K562 (cell line): Measurements from ENCODE around the gene APBA2. TPM values are rescaled to one million over a fixed set of nuclear protein-coding genes. Genes with fewer than 3 reads are reported as not detected.

ENCODE experiments used
- BRD9 ChIP-seq: fragments of 450-650 bp; IDR thresholded peaks from 2 replicates; pipeline ENCODE4 v1.6.1; 2018; ENCODE audit warnings: low read depth; ENCODE audit not compliant: partially characterized antibody
- CBX2 ChIP-seq: fragments of 200-600 bp; sonication (generic); IDR thresholded peaks from one replicate; pipeline ENCODE4 v1.6.1; 2012; ENCODE audit warnings: mild to moderate bottlenecking, low read length, inconsistent platforms; ENCODE audit not compliant: insufficient read depth, poor library complexity, severe bottlenecking
- E2F8 ChIP-seq: fragments of 450-650 bp; IDR thresholded peaks from 2 replicates; pipeline ENCODE4 v1.7.1; 2018; ENCODE audit warnings: mild to moderate bottlenecking, low read depth; ENCODE audit not compliant: partially characterized antibody
- EP300 ChIP-seq: IDR thresholded peaks from 2 replicates; pipeline ENCODE4 v1.6.1; 2012; ENCODE audit warnings: low read length, improper control_type of control experiment
- NFYB ChIP-seq: IDR thresholded peaks from 2 replicates; pipeline ENCODE4 v1.6.1; 2011; ENCODE audit warnings: mild to moderate bottlenecking, moderate library complexity; ENCODE audit not compliant: insufficient read length; ENCODE audit errors: extremely low read depth
- PKNOX1 ChIP-seq: fragments of 450-650 bp; IDR thresholded peaks from 2 replicates; pipeline ENCODE4 v1.6.1; 2016
- TGIF2 ChIP-seq: sonication (generic); formaldehyde crosslinking; IDR thresholded peaks from 2 replicates; pipeline ENCODE4 v1.8.1; 2022; ENCODE audit warnings: mild to moderate bottlenecking, missing genetic modification reagents, moderate library complexity
- UBTF ChIP-seq, 2 experiments: IDR thresholded peaks; 2 replicates each; pipeline ENCODE4 v1.6.1; 2012; ENCODE audit warnings: improper control_type of control experiment in 2 of 2, low read depth in 2 of 2, low read length in 2 of 2, borderline replicate concordance in 1 of 2
- ZBTB33 ChIP-seq: sonication (generic); formaldehyde crosslinking; IDR thresholded peaks from 2 replicates; pipeline ENCODE4 v1.8.1; 2023; ENCODE audit warnings: mild to moderate bottlenecking, missing genetic modification reagents
- ZFP30 ChIP-seq: fragments of 250-450 bp; sonication (Bioruptor Pico); IDR thresholded peaks from 2 replicates; pipeline ENCODE4 v1.8.0; 2022; ENCODE audit warnings: moderate library complexity, mild to moderate bottlenecking, inconsistent platforms, borderline replicate concordance
- ZNF134 ChIP-seq: fragments of 250-450 bp; sonication (Bioruptor Pico); conservative IDR thresholded peaks from 2 replicates; pipeline ENCODE4 v1.4.0; 2020
- polyA plus RNA-seq, 8 experiments: library from polyadenylated mRNA; depleted of rRNA in 4 of 8; stranded (reverse) in 5 of 8; unstranded in 3 of 8; fragments of >200 nt; fragmentation: Nextera tagmentation in 2 of 8; fragmentation: Illumina TruSeq in 1 of 8; extraction: Ambion mirVana in 2 of 8; extraction: Trizol in 1 of 8; gene quantifications; 2 replicates each; pipeline versions ENCODE4 v1.2.1 to v1.2.3, GENCODE V29; 2011 to 2014; ENCODE audit warnings: inconsistent platforms in 1 of 8, missing spikeins in 1 of 8
- total RNA-seq, 7 experiments: library from RNA; depleted of rRNA in 6 of 7; stranded (reverse); fragments of >200 nt in 6 of 7; fragmentation: Illumina TruSeq in 2 of 7; extraction: Trizol in 2 of 7; gene quantifications; 2 replicates each; pipeline versions ENCODE4 v1.2.1 to v1.2.3, GENCODE V29; 2011 to 2021; ENCODE audit warnings: low replicate concordance in 1 of 7
- TF ChIP-seq, protein P1 (sequence below): fragments of 250-450 bp; sonication (Bioruptor Pico); IDR thresholded peaks from 2 replicates; pipeline ENCODE4 v1.6.1; 2021; ENCODE audit warnings: mild to moderate bottlenecking
- TF ChIP-seq, protein P2 (sequence below), 2 experiments: IDR thresholded peaks; 2 replicates each; pipeline ENCODE4 v1.6.1; 2011; ENCODE audit warnings: borderline replicate concordance in 1 of 2, control low read depth in 1 of 2, low read depth in 1 of 2, low read length in 1 of 2, mild to moderate bottlenecking in 1 of 2, mixed read lengths in 1 of 2, moderate library complexity in 1 of 2; ENCODE audit not compliant: insufficient read depth in 1 of 2, insufficient read length in 1 of 2, poor library complexity in 1 of 2, severe bottlenecking in 1 of 2; ENCODE audit errors: extremely low read depth in 1 of 2

APBA2 gene
- total and polyA plus RNA-seq, 9 of the 15 experiments (the other 6 are each of a cell fraction or from before 2014, with no cell fraction given) = 0.24 to 40.9 (median 25.2) TPM

- TF ChIP-seq BRD9 (no peak), ZNF134 (CRISPR knock-in tag) (no peak), UBTF (IDR thresholded peaks at IDR 0.05; ENCODE audit: borderline replicate concordance in 1 of 2, low read depth in 2 of 2, low read length in 2 of 2) (0 out of 4 replicates have a peak, but pooled peaks of 1 of the 2 experiments have one; percentile 30), CBX2 (no peak), EP300 (no peak), ZFP30 (CRISPR knock-in tag) (no peak), TGIF2 (CRISPR knock-in tag) (no peak), NFYB (no peak), E2F8 (no peak), PKNOX1 (peak; percentile 69), ZBTB33 (CRISPR knock-in tag) (peak; percentile 91)
- TF ChIP-seq, protein P1, sequence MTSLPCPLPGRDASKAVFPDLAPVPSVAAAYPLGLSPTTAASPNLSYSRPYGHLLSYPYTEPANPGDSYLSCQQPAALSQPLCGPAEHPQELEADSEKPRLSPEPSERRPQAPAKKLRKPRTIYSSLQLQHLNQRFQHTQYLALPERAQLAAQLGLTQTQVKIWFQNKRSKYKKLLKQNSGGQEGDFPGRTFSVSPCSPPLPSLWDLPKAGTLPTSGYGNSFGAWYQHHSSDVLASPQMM (CRISPR knock-in tag) = no peak
- TF ChIP-seq, protein P2, sequence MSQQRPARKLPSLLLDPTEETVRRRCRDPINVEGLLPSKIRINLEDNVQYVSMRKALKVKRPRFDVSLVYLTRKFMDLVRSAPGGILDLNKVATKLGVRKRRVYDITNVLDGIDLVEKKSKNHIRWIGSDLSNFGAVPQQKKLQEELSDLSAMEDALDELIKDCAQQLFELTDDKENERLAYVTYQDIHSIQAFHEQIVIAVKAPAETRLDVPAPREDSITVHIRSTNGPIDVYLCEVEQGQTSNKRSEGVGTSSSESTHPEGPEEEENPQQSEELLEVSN (IDR thresholded peaks at IDR 0.05; ENCODE audit: borderline replicate concordance in 1 of 2, extremely low read depth in 1 of 2, insufficient read depth in 1 of 2, insufficient read length in 1 of 2, low read depth in 1 of 2, low read length in 1 of 2, poor library complexity in 1 of 2, severe bottlenecking in 1 of 2) = peak in 1 of 2 experiments; percentile 10
Observed at GRCh38 chr15:28901987-28902745, 16.4 kb downstream of the APBA2 start (continued).
